Hypothalamus (tissue), 51 donors: ENCODE data around the gene EPHA2.
"Not testable (repeated sequence)": the region's sequence is repeated elsewhere in the genome, so short reads cannot be mapped to it uniquely, and the experiment has no call there.

Source experiments
- DNase-seq, 51 donors: peaks; one replicate each; lab custom pipeline; 2025; lab: John Stamatoyannopoulos, UW

The EPHA2 gene

GRCh38 chr1:16170283-16170673 is 14.4 kb upstream of the EPHA2 start:
- DNase-seq = no peak

GRCh38 chr1:16168622-16169360 is 12.9 kb upstream of the EPHA2 start:
- no peak for DNase-seq

- DNase-seq = not testable (repeated sequence)
Observed at GRCh38 chr1:16168144-16168495, 12.3 kb upstream of the EPHA2 start.

GRCh38 chr1:16167331-16168143 is 11.7 kb upstream of the EPHA2 start:
- DNase-seq = peak in 1 of 51 donors; percentile 14

GRCh38 chr1:16166117-16166516 is 10.2 kb upstream of the EPHA2 start:
- DNase-seq = no peak

- no peak for DNase-seq
Observed at GRCh38 chr1:16165548-16165947, 9.7 kb upstream of the EPHA2 start.

GRCh38 chr1:16165073-16165364 is 9.2 kb upstream of the EPHA2 start:
- no peak for DNase-seq

- peak in 3 of 51 donors; percentile 9 to 36 (median 21) for DNase-seq
Observed at GRCh38 chr1:16164213-16165072, 8.6 kb upstream of the EPHA2 start.

- DNase-seq = not testable (repeated sequence)
Observed at GRCh38 chr1:16163608-16164212, 7.8 kb upstream of the EPHA2 start.

GRCh38 chr1:16162163-16162822 is 6.4 kb upstream of the EPHA2 start:
- DNase-seq = no peak

GRCh38 chr1:16161717-16162116 is 5.8 kb upstream of the EPHA2 start:
- DNase-seq = no peak

GRCh38 chr1:16158993-16159831 is 3.3 kb upstream of the EPHA2 start:
- no peak for DNase-seq

GRCh38 chr1:16158025-16158424 is 2.2 kb upstream of the EPHA2 start:
- no peak for DNase-seq

- DNase-seq = peak in 7 of 51 donors; percentile 7 to 39 (median 10)
Observed at GRCh38 chr1:16156848-16157495, 1.1 kb upstream of the EPHA2 start.

GRCh38 chr1:16153999-16154673 is 1.7 kb downstream of the EPHA2 start:
- no peak for DNase-seq

- no peak for DNase-seq
Observed at GRCh38 chr1:16153096-16153998, 2.5 kb downstream of the EPHA2 start.

- DNase-seq = no peak
Observed at GRCh38 chr1:16152481-16153087, 3.3 kb downstream of the EPHA2 start.
